ENCODE results near the gene TGFBR3L. TPM values are rescaled to one million over a fixed set of nuclear protein-coding genes. Genes with fewer than 3 reads are reported as not detected.
A peak's percentile ranks its signal among the peaks of the same experiment; 100 is the strongest.
"Not testable (repeated sequence)": the region's sequence is repeated elsewhere in the genome, so short reads cannot be mapped to it uniquely, and the experiment has no call there.

TGFBR3L gene
- total RNA-seq, 4 donors from 2014 or later: not detected

DNA sequence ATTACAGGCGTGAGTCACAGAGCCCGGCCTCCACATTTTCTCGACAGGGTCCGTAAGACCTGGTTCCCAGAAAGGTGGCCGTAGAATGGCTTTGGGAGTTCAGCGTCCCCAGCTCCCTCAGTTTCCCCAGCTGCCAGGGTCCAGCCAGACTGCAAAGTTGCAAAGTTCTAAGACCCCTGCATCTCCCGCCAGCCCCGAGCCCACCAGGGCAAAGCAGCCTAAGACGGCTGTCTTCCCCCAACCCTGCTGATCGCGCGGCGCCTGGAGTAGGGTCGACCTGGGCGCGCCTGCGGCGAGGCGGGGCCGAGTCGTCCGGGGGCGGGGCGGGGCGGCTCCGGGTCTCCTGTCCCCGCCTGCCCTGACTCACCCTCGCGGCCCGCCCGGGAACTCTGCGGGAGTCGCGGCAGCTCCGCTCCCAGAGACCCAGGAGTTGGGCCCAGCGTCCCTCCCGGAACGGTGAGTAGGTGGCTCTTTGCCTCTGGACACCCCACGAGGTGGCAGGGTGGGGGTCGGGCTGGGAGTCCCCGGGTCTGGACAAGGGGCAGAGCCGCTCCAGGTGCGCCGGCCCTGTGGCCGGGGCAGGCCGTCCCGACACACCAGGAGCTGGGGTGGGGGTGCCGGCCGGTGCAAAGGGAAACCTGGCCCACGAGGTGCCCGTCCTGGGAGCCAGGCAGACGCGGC, 26.3 kb upstream of the TGFBR3L start, which contains the start of gene LRRC8E:
TSS of gene LRRC8E (plus strand) at position 366 of the 681 bp plus-strand sequence. CDS start 7,094 bp downstream, outside the sequence.
- no peak for DNase-seq (ENCODE audit: low spot score in 2 of 2)
- WGBS, 2 donors: 16 to 17% methylated on average over 25 to 26 of the region's 53 CpGs

DNA sequence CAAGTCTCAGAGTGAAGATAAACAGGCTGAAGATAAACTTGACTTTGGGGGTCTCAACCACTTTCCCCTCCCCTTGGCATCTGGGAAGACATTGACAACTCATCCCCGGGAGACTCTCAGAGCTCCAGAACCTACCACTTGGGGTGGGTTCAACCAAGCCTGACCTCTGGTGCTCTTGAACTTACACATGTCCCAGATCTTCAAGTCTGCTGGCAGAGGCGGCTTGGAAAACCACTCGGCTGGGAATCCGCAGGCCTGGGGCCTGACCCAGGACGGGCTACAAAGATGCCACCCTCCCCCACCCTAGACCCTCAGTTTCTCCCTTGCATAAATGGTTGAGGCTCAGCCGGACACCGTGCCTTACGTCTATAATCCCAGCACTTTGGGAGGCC, 25.8 kb upstream of the TGFBR3L start:
- H3K27ac ChIP-seq: no peak overlapping the region
- 57 to 80% methylated on average over 7 to 8 of the region's 8 CpGs for WGBS, 2 donors
- peaks cover 0 to 7% (median 2%) of the 10 kb centered on the region in 4 donors for H3K4me1 ChIP-seq
- TF ChIP-seq, protein P1, sequence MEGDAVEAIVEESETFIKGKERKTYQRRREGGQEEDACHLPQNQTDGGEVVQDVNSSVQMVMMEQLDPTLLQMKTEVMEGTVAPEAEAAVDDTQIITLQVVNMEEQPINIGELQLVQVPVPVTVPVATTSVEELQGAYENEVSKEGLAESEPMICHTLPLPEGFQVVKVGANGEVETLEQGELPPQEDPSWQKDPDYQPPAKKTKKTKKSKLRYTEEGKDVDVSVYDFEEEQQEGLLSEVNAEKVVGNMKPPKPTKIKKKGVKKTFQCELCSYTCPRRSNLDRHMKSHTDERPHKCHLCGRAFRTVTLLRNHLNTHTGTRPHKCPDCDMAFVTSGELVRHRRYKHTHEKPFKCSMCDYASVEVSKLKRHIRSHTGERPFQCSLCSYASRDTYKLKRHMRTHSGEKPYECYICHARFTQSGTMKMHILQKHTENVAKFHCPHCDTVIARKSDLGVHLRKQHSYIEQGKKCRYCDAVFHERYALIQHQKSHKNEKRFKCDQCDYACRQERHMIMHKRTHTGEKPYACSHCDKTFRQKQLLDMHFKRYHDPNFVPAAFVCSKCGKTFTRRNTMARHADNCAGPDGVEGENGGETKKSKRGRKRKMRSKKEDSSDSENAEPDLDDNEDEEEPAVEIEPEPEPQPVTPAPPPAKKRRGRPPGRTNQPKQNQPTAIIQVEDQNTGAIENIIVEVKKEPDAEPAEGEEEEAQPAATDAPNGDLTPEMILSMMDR (IDR thresholded peaks at IDR 0.05): no peak
- TF ChIP-seq POLR2A (IDR thresholded peaks at IDR 0.05) (no peak), EP300 (IDR thresholded peaks at IDR 0.05) (no peak)
- H3K36me3 ChIP-seq: no peaks in the 10 kb centered on the region
- peaks cover 0 to 70% of the 10 kb centered on the region in 2 donors for H3K27me3 ChIP-seq
- no peak for DNase-seq (ENCODE audit: low spot score in 2 of 2)
- H3K4me3 ChIP-seq: peak overlapping the region in 1 of 4 donors; percentile 32
- H3K9me3 ChIP-seq: no peaks in the 10 kb centered on the region

More for the DNA sequence above, 26.3 kb upstream of the TGFBR3L start, which contains the start of gene LRRC8E:
- Histone ChIP-seq H3K27ac (no peak within 1 kb of the TSS), H3K36me3 (no peaks in the 10 kb centered on the region), H3K9me3 (no peaks in the 10 kb centered on the region), H3K27me3 (peaks cover 0 to 65% of the 10 kb centered on the region in 2 donors), H3K4me1 (peaks cover 0 to 7% (median 2%) of the 10 kb centered on the region in 4 donors), H3K4me3 (peak within 1 kb of the TSS in 1 of 4 donors; percentile 32)
- TF ChIP-seq EP300 (IDR thresholded peaks at IDR 0.05): no peak
- TF ChIP-seq POLR2A (IDR thresholded peaks at IDR 0.05): no peak
- TF ChIP-seq, protein P1 (IDR thresholded peaks at IDR 0.05): no peak

DNA sequence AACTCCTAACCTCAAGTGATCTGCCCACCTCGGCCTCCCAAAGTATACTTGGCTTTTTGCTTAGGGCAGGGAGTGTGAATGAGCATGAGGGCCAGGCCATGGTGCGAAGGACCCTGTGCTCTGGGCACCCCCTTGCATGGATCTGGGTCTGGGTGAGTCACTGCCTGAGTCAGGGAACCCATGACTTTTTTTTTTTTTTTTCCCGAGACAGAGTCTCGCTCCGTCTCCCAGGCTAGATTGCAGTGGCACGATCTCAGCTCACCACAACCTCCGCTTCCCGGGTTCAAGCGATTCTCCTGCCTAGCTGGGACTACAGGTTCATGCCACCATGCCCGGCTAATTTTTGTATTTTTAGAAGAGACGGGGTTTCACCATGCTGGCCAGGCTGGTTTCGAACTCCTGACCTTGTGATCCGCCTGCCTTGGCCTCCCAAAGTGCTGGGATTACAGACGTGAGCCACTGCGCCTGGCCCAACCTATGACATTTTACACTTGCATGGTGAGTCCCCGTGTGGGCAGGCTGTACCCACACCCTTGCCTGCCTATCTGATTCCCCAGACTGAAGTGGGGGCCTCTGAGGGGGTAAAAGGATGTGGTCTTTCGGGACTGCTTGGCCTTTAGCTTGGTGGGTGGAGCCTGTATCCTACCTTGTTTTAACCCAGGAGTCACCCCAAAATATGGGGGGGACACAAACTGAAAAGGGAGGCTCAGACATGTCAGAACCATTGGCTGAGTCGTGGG, 21.1 kb upstream of the TGFBR3L start:
- 78 to 81% methylated on average over 18 of the region's 18 CpGs for WGBS, 2 donors

DNA sequence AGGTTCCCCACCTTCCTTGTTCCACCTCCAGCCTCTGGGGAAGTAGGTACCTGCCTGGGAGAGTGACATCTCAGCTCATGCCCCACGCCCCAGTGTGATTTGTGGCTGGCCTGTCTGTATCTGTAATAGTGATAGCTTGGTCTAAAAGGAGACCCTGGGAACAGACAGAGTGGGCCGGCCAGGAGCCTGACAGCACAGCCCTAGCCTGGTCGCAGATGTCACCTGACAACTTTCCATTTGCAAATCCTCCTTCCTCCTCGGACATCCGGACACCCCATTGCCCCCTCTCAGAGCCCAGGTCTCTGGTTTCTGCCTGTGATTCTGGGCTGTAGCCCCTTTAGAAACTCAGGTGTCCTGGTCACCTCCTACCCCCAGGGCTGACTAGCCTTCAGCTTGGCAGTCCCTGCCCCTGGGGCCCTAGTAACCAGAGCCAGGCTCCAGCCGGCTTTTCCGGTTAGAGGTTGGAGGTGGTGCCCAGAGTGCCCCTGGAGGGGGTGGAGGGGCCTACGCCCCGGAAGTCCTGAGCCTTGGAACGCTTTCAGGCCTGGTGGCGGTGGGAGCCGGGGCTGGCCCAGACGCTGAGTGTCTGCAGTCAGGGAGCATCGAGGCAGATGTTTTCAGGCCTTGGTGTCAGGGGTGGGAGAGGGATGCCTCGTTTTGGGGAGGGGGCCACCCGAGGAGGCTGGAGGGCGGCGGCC, 19.9 kb upstream of the TGFBR3L start:
- DNase-seq (ENCODE audit: low spot score in 2 of 2): no peak
- no peak overlapping the region for H3K27ac ChIP-seq
- H3K27me3 ChIP-seq: peaks cover 0 to 47% of the 10 kb centered on the region in 2 donors
- H3K4me3 ChIP-seq: no peak overlapping the region
- H3K36me3 ChIP-seq: no peaks in the 10 kb centered on the region
- no peaks in the 10 kb centered on the region for H3K4me1 ChIP-seq
- TF ChIP-seq, protein P1 (IDR thresholded peaks at IDR 0.05): no peak
- no peak for TF ChIP-seq POLR2A (IDR thresholded peaks at IDR 0.05)
- TF ChIP-seq EP300 (IDR thresholded peaks at IDR 0.05): no peak
- H3K9me3 ChIP-seq: no peaks in the 10 kb centered on the region
- 41 to 47% methylated on average over 16 to 18 of the region's 18 CpGs for WGBS, 2 donors

More for the DNA sequence above, 21.1 kb upstream of the TGFBR3L start:
- not testable (repeated sequence) for H3K9me3 ChIP-seq; H3K27ac ChIP-seq; H3K36me3 ChIP-seq; H3K4me3 ChIP-seq; H3K4me1 ChIP-seq; DNase-seq (ENCODE audit: low spot score in 2 of 2)
- peaks cover 0 to 59% of the 10 kb centered on the region in 2 donors for H3K27me3 ChIP-seq

DNA sequence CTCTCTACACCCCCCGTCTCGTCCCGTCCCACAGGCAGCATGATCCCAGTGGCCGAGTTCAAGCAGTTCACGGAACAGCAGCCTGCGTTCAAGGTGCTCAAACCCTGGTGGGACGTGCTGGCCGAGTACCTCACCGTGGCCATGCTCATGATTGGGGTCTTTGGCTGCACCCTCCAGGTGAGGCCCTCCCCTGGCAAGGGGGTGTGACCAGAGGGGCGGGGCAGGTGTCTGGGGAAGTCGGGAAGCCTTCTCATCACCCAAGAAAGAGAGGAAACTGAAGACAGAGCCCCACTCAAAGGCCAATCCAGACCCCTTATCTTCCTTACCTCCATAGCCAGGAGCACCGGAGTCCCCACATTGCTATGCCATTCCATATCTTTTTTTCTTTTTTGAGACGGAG, 19.1 kb upstream of the TGFBR3L start:
- H3K9me3 ChIP-seq: no peaks in the 10 kb centered on the region
- TF ChIP-seq, protein P1 (IDR thresholded peaks at IDR 0.05): no peak
- TF ChIP-seq POLR2A (IDR thresholded peaks at IDR 0.05) (no peak), EP300 (IDR thresholded peaks at IDR 0.05) (no peak)
- H3K27ac ChIP-seq: no peak overlapping the region
- H3K27me3 ChIP-seq: peaks cover 0 to 39% of the 10 kb centered on the region in 2 donors
- DNase-seq (ENCODE audit: low spot score in 2 of 2): no peak
- 79 to 84% methylated on average over 7 to 13 of the region's 13 CpGs for WGBS, 2 donors
- H3K4me3 ChIP-seq: no peak overlapping the region
- no peaks in the 10 kb centered on the region for H3K4me1 ChIP-seq
- no peaks in the 10 kb centered on the region for H3K36me3 ChIP-seq

Data from tibial nerve (tissue), 4 donors.